Measurements from ENCODE around the gene ZNF217. TPM values are rescaled to one million over a fixed set of nuclear protein-coding genes. Genes with fewer than 3 reads are reported as not detected.
"Not testable (repeated sequence)": the region's sequence is repeated elsewhere in the genome, so short reads cannot be mapped to it uniquely, and the experiment has no call there.

ZNF217 gene
- total RNA-seq, 1 donor from 2014 or later, result 57.9 TPM

- H3K36me3 Mint-ChIP-seq (ENCODE audit: low read depth, unreplicated experiment); H2AFZ ChIP-seq (ENCODE audit: low read depth, low read length); H3K9me3 Mint-ChIP-seq (ENCODE audit: unreplicated experiment); H3K27me3 Mint-ChIP-seq (ENCODE audit: low read depth, unreplicated experiment); H3K27me3 ChIP-seq (ENCODE audit: insufficient read depth, low read length); H3K9me3 ChIP-seq (ENCODE audit: insufficient read depth, low read depth, low read length); H3K36me3 ChIP-seq (ENCODE audit: insufficient read depth, low read length); DNase-seq (ENCODE audit: low read depth); H4K20me1 ChIP-seq (ENCODE audit: insufficient read depth, low read length); FAIRE-seq: not testable (repeated sequence)
- Mint-ChIP-seq H3K4me3 (ENCODE audit: unreplicated experiment) (peak overlapping the region; percentile 87), H3K27ac (ENCODE audit: unreplicated experiment) (peak overlapping the region; percentile 91), H3K4me1 (ENCODE audit: low read depth, unreplicated experiment) (peaks cover 34% of the 10 kb centered on the region)
- Histone ChIP-seq H3K4me1 (ENCODE audit: insufficient read depth, low read length) (peaks cover 19% of the 10 kb centered on the region), H3K4me3 (ENCODE audit: insufficient read depth, low read depth, low read length) (peak overlapping the region; percentile 33), H3K27ac (ENCODE audit: low read depth, low read length) (peak overlapping the region; percentile 97), H3K9ac (ENCODE audit: low read length) (peak overlapping the region; percentile 99), H3K79me2 (ENCODE audit: insufficient read depth, low read length) (peaks cover 79% of the 10 kb centered on the region), H3K4me2 (ENCODE audit: low read length) (peak overlapping the region; percentile 93)
Observed at GRCh38 chr20:53590122-53590521, 3.5 kb downstream of the ZNF217 start.

GRCh38 chr20:53589321-53590065 is 4.1 kb downstream of the ZNF217 start:
- H3K79me2 ChIP-seq (ENCODE audit: insufficient read depth, low read length), result peaks cover 85% of the 10 kb centered on the region
- Mint-ChIP-seq H3K27ac (ENCODE audit: unreplicated experiment) (peak overlapping the region; percentile 91), H3K4me3 (ENCODE audit: unreplicated experiment) (peak overlapping the region; percentile 87), H3K4me1 (ENCODE audit: low read depth, unreplicated experiment) (peaks cover 35% of the 10 kb centered on the region)
- H3K27ac ChIP-seq (ENCODE audit: low read depth, low read length), result peak overlapping the region; percentile 97
- peak overlapping the region; percentile 33 for H3K4me3 ChIP-seq (ENCODE audit: insufficient read depth, low read depth, low read length)
- not testable (repeated sequence) for FAIRE-seq; H2AFZ ChIP-seq (ENCODE audit: low read depth, low read length); H3K36me3 ChIP-seq (ENCODE audit: insufficient read depth, low read length); H3K9me3 Mint-ChIP-seq (ENCODE audit: unreplicated experiment); H3K36me3 Mint-ChIP-seq (ENCODE audit: low read depth, unreplicated experiment); H4K20me1 ChIP-seq (ENCODE audit: insufficient read depth, low read length); H3K27me3 ChIP-seq (ENCODE audit: insufficient read depth, low read length); H3K27me3 Mint-ChIP-seq (ENCODE audit: low read depth, unreplicated experiment); H3K9me3 ChIP-seq (ENCODE audit: insufficient read depth, low read depth, low read length); DNase-seq (ENCODE audit: low read depth)
- peaks cover 15% of the 10 kb centered on the region for H3K4me1 ChIP-seq (ENCODE audit: insufficient read depth, low read length)
- peak overlapping the region; percentile 93 for H3K4me2 ChIP-seq (ENCODE audit: low read length)
- H3K9ac ChIP-seq (ENCODE audit: low read length), result peak overlapping the region; percentile 99

- H3K4me2 ChIP-seq (ENCODE audit: low read length); H2AFZ ChIP-seq (ENCODE audit: low read depth, low read length); H3K36me3 ChIP-seq (ENCODE audit: insufficient read depth, low read length); H3K9me3 Mint-ChIP-seq (ENCODE audit: unreplicated experiment); H3K9ac ChIP-seq (ENCODE audit: low read length); H3K9me3 ChIP-seq (ENCODE audit: insufficient read depth, low read depth, low read length); H3K27me3 ChIP-seq (ENCODE audit: insufficient read depth, low read length); H3K27ac ChIP-seq (ENCODE audit: low read depth, low read length); H4K20me1 ChIP-seq (ENCODE audit: insufficient read depth, low read length); H3K4me3 ChIP-seq (ENCODE audit: insufficient read depth, low read depth, low read length); DNase-seq (ENCODE audit: low read depth); H3K27me3 Mint-ChIP-seq (ENCODE audit: low read depth, unreplicated experiment); H3K4me3 Mint-ChIP-seq (ENCODE audit: unreplicated experiment); H3K36me3 Mint-ChIP-seq (ENCODE audit: low read depth, unreplicated experiment): not testable (repeated sequence)
- H3K27ac Mint-ChIP-seq (ENCODE audit: unreplicated experiment), result peak overlapping the region; percentile 34
- peaks cover 25% of the 10 kb centered on the region for H3K4me1 ChIP-seq (ENCODE audit: insufficient read depth, low read length)
- peaks cover 49% of the 10 kb centered on the region for H3K4me1 Mint-ChIP-seq (ENCODE audit: low read depth, unreplicated experiment)
- H3K79me2 ChIP-seq (ENCODE audit: insufficient read depth, low read length), result peaks cover 95% of the 10 kb centered on the region
- FAIRE-seq, result peak; percentile 5
Observed at GRCh38 chr20:53587157-53587703, 6.4 kb downstream of the ZNF217 start.

- Histone ChIP-seq H3K4me1 (ENCODE audit: insufficient read depth, low read length) (peaks cover 26% of the 10 kb centered on the region), H3K27me3 (ENCODE audit: insufficient read depth, low read length) (no peaks in the 10 kb centered on the region), H3K27ac (ENCODE audit: low read depth, low read length) (no peak overlapping the region), H3K9ac (ENCODE audit: low read length) (no peak overlapping the region), H3K36me3 (ENCODE audit: insufficient read depth, low read length) (peaks cover 12% of the 10 kb centered on the region), H4K20me1 (ENCODE audit: insufficient read depth, low read length) (peaks cover 11% of the 10 kb centered on the region), H3K4me2 (ENCODE audit: low read length) (no peak overlapping the region), H3K79me2 (ENCODE audit: insufficient read depth, low read length) (peaks cover 95% of the 10 kb centered on the region), H3K9me3 (ENCODE audit: insufficient read depth, low read depth, low read length) (no peaks in the 10 kb centered on the region), H2AFZ (ENCODE audit: low read depth, low read length) (no peak overlapping the region), H3K4me3 (ENCODE audit: insufficient read depth, low read depth, low read length) (no peak overlapping the region)
- H3K4me1 Mint-ChIP-seq (ENCODE audit: low read depth, unreplicated experiment), result peaks cover 53% of the 10 kb centered on the region
- H3K9me3 Mint-ChIP-seq (ENCODE audit: unreplicated experiment), result no peaks in the 10 kb centered on the region
- peak overlapping the region; percentile 68 for H3K4me3 Mint-ChIP-seq (ENCODE audit: unreplicated experiment)
- peaks cover 8% of the 10 kb centered on the region for H3K36me3 Mint-ChIP-seq (ENCODE audit: low read depth, unreplicated experiment)
- DNase-seq (ENCODE audit: low read depth) (no peak), FAIRE-seq (no peak)
- peak overlapping the region; percentile 87 for H3K27ac Mint-ChIP-seq (ENCODE audit: unreplicated experiment)
- H3K27me3 Mint-ChIP-seq (ENCODE audit: low read depth, unreplicated experiment), result no peaks in the 10 kb centered on the region
- TF ChIP-seq CTCF (IDR thresholded peaks at IDR 0.05; ENCODE audit: insufficient read depth, low read depth, low read length) (no peak), EZH2 (IDR thresholded peaks at IDR 0.05; ENCODE audit: insufficient read depth, low read length) (no peak)
Observed at GRCh38 chr20:53586640-53587039, 7.0 kb downstream of the ZNF217 start.

GRCh38 chr20:53585910-53586309 is 7.7 kb downstream of the ZNF217 start:
- H3K79me2 ChIP-seq (ENCODE audit: insufficient read depth, low read length), result peaks cover 95% of the 10 kb centered on the region
- H3K4me3 Mint-ChIP-seq (ENCODE audit: unreplicated experiment); H3K27me3 Mint-ChIP-seq (ENCODE audit: low read depth, unreplicated experiment): not testable (repeated sequence)

More at GRCh38 chr20:53585910-53586309, 7.7 kb downstream of the ZNF217 start:
- not testable (repeated sequence) for DNase-seq (ENCODE audit: low read depth); H3K4me2 ChIP-seq (ENCODE audit: low read length); H3K9ac ChIP-seq (ENCODE audit: low read length); H2AFZ ChIP-seq (ENCODE audit: low read depth, low read length); H3K36me3 Mint-ChIP-seq (ENCODE audit: low read depth, unreplicated experiment); H3K9me3 Mint-ChIP-seq (ENCODE audit: unreplicated experiment); H3K4me3 ChIP-seq (ENCODE audit: insufficient read depth, low read depth, low read length); H3K27ac ChIP-seq (ENCODE audit: low read depth, low read length); FAIRE-seq; H3K9me3 ChIP-seq (ENCODE audit: insufficient read depth, low read depth, low read length); H3K27me3 ChIP-seq (ENCODE audit: insufficient read depth, low read length)
- H3K4me1 Mint-ChIP-seq (ENCODE audit: low read depth, unreplicated experiment), result peaks cover 53% of the 10 kb centered on the region
- Histone ChIP-seq H3K36me3 (ENCODE audit: insufficient read depth, low read length) (peaks cover 19% of the 10 kb centered on the region), H4K20me1 (ENCODE audit: insufficient read depth, low read length) (peaks cover 16% of the 10 kb centered on the region), H3K4me1 (ENCODE audit: insufficient read depth, low read length) (peaks cover 26% of the 10 kb centered on the region)
- H3K27ac Mint-ChIP-seq (ENCODE audit: unreplicated experiment), result peak overlapping the region; percentile 87

All from astrocyte (in vitro differentiated cells and primary cell).